Stomach (tissue), 4 donors: ENCODE measurements around the gene PTCSC3.

ENCODE experiments used
- CTCF ChIP-seq, 7 experiments: fragments of 450-650 bp in 4 of 7; fragments of 200-600 bp in 3 of 7; sonication (generic) in 3 of 7; IDR thresholded peaks; one replicate each; pipeline ENCODE4 v1.5.1; 2016 to 2019; ENCODE audit warnings: antibody characterized with exemption in 7 of 7, control low read depth in 2 of 7, mild to moderate bottlenecking in 1 of 7
- EP300 ChIP-seq: sonication (generic); formaldehyde crosslinking; IDR thresholded peaks from one replicate; pipeline ENCODE4 v1.6.1; 2017; ENCODE audit warnings: antibody characterized with exemption
- POLR2A ChIP-seq, 4 donors: fragments of 450-650 bp; IDR thresholded peaks; one replicate each; pipeline ENCODE4 v1.6.1; 2016; ENCODE audit warnings: antibody characterized with exemption in 4 of 4, control low read depth in 2 of 4, mild to moderate bottlenecking in 1 of 4, moderate library complexity in 1 of 4
- POLR2AphosphoS5 ChIP-seq, 3 donors: sonication (generic); formaldehyde crosslinking; IDR thresholded peaks; one replicate each; pipeline ENCODE4 v1.6.1; 2016; ENCODE audit warnings: antibody characterized with exemption in 3 of 3

DNA sequence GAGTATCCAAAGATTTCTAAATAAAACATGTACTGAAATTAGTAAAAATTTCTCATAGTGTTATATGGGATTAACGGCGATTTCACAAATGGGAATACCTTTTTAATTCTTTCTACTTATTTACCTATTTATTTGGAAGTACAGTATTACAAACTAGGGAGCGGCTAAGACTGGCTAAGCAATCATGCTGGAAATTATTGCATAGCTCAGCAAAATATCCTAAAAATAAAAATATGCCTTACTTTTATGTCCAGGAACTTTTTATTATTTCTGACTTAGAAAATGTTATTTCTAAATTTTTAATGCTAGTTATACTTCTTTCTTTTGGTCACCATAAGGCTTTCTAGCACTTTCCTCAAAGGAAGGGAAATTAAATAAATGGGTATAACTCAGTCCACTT lies 36.5 kb upstream of the PTCSC3 start:
- TF ChIP-seq CTCF (IDR thresholded peaks at IDR 0.05) = no peak
- TF ChIP-seq POLR2AphosphoS5 (IDR thresholded peaks at IDR 0.05) = no peak
- no peak for TF ChIP-seq POLR2A (IDR thresholded peaks at IDR 0.05)
- no peak for TF ChIP-seq EP300
